Measurements from ENCODE around the gene RASA3. TPM values are rescaled to one million over a fixed set of nuclear protein-coding genes. Genes with fewer than 3 reads are reported as not detected.
"Not testable (repeated sequence)": the region's sequence is repeated elsewhere in the genome, so short reads cannot be mapped to it uniquely, and the experiment has no call there.

RASA3 gene
- total RNA-seq, 1 donor from 2014 or later, result 41.1 TPM

DNA sequence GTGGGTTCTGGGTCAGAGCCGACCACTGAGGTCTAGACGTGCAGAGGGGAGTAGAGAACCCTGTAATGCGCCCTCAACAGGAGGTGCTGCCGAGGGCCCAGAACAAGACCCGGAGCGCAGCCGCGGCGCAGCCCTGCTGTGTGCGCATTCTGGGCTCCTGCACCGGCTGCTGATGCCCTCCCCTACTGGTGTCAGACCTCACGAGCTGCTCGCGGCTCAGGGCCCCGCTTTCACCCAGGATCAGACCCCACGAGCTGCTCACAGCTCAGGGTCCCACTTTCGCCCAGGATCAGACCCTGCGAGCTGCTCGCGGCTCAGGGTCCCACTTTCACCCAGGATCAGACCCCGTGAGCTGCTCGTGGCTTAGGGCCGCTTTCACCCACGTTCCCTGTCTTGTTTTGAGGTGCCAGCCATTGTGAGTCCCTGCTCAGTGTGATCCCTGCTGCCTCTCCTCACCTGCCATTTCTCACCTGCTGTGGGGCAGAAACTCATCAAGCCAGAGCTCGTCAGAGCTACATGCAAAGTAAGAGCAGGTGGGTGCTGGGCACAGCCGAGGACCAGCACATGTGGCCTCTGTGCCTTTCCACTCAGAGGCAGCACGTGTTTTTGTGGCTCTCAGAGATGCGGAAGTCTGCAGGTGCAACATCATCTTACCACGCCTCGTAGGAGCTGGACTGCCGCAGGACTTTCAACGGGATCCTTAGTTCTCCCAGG is 111.5 kb downstream of the RASA3 start:
- Histone ChIP-seq H3K36me3 (ENCODE audit: insufficient read depth, low read length) (peaks cover 31% of the 10 kb centered on the region), H3K27ac (ENCODE audit: low read depth, low read length) (no peak overlapping the region), H3K4me2 (ENCODE audit: low read length) (no peak overlapping the region), H4K20me1 (ENCODE audit: insufficient read depth, low read length) (peaks cover 44% of the 10 kb centered on the region), H2AFZ (ENCODE audit: low read depth, low read length) (no peak overlapping the region), H3K79me2 (ENCODE audit: insufficient read depth, low read length) (peaks cover 27% of the 10 kb centered on the region), H3K4me1 (ENCODE audit: insufficient read depth, low read length) (peaks cover 16% of the 10 kb centered on the region), H3K9me3 (ENCODE audit: insufficient read depth, low read depth, low read length) (no peaks in the 10 kb centered on the region), H3K4me3 (ENCODE audit: insufficient read depth, low read depth, low read length) (no peak overlapping the region), H3K9ac (ENCODE audit: low read length) (no peak overlapping the region), H3K27me3 (ENCODE audit: insufficient read depth, low read length) (no peaks in the 10 kb centered on the region)
- Mint-ChIP-seq H3K9me3 (ENCODE audit: unreplicated experiment) (no peaks in the 10 kb centered on the region), H3K4me3 (ENCODE audit: unreplicated experiment) (no peak overlapping the region), H3K4me1 (ENCODE audit: low read depth, unreplicated experiment) (peaks cover 8% of the 10 kb centered on the region), H3K27me3 (ENCODE audit: low read depth, unreplicated experiment) (no peaks in the 10 kb centered on the region), H3K36me3 (ENCODE audit: low read depth, unreplicated experiment) (peaks cover 30% of the 10 kb centered on the region), H3K27ac (ENCODE audit: unreplicated experiment) (no peak overlapping the region)
- FAIRE-seq, result no peak
- TF ChIP-seq, protein P1, sequence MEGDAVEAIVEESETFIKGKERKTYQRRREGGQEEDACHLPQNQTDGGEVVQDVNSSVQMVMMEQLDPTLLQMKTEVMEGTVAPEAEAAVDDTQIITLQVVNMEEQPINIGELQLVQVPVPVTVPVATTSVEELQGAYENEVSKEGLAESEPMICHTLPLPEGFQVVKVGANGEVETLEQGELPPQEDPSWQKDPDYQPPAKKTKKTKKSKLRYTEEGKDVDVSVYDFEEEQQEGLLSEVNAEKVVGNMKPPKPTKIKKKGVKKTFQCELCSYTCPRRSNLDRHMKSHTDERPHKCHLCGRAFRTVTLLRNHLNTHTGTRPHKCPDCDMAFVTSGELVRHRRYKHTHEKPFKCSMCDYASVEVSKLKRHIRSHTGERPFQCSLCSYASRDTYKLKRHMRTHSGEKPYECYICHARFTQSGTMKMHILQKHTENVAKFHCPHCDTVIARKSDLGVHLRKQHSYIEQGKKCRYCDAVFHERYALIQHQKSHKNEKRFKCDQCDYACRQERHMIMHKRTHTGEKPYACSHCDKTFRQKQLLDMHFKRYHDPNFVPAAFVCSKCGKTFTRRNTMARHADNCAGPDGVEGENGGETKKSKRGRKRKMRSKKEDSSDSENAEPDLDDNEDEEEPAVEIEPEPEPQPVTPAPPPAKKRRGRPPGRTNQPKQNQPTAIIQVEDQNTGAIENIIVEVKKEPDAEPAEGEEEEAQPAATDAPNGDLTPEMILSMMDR (IDR thresholded peaks at IDR 0.05; ENCODE audit: insufficient read depth, low read depth, low read length), result no peak
- TF ChIP-seq EZH2 (IDR thresholded peaks at IDR 0.05; ENCODE audit: insufficient read depth, low read length), result no peak
- no peak for DNase-seq (ENCODE audit: low read depth)

DNA sequence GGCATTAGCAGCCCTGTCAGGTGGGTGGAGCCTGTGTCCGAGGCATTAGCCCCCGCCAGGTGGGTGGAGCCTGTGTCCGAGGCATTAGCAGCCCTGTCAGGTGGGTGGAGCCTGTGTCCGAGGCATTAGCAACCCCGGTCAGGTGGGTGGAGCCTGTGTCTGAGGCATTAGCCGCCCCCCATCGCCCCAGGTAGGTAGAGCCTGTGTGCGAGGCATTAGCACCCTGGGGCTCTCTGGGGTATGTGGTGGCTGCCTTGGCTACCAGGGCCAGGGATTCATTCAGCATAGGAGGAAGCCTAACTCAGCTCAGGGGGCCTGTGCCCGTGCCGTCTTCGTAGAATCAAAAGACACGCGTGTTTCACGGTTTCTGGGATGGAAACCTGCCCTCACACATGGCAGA is 112.3 kb downstream of the RASA3 start:
- not testable (repeated sequence) for H3K27ac ChIP-seq (ENCODE audit: low read depth, low read length); H3K4me1 Mint-ChIP-seq (ENCODE audit: low read depth, unreplicated experiment); H3K9ac ChIP-seq (ENCODE audit: low read length); H2AFZ ChIP-seq (ENCODE audit: low read depth, low read length); H3K4me1 ChIP-seq (ENCODE audit: insufficient read depth, low read length); H3K27me3 Mint-ChIP-seq (ENCODE audit: low read depth, unreplicated experiment); H3K4me3 Mint-ChIP-seq (ENCODE audit: unreplicated experiment); H3K9me3 Mint-ChIP-seq (ENCODE audit: unreplicated experiment); FAIRE-seq; H3K27me3 ChIP-seq (ENCODE audit: insufficient read depth, low read length); H3K9me3 ChIP-seq (ENCODE audit: insufficient read depth, low read depth, low read length); H3K27ac Mint-ChIP-seq (ENCODE audit: unreplicated experiment); H3K4me3 ChIP-seq (ENCODE audit: insufficient read depth, low read depth, low read length); H3K4me2 ChIP-seq (ENCODE audit: low read length); DNase-seq (ENCODE audit: low read depth)
- Histone ChIP-seq H3K36me3 (ENCODE audit: insufficient read depth, low read length) (peaks cover 33% of the 10 kb centered on the region), H3K79me2 (ENCODE audit: insufficient read depth, low read length) (peaks cover 20% of the 10 kb centered on the region), H4K20me1 (ENCODE audit: insufficient read depth, low read length) (peaks cover 36% of the 10 kb centered on the region)
- peaks cover 28% of the 10 kb centered on the region for H3K36me3 Mint-ChIP-seq (ENCODE audit: low read depth, unreplicated experiment)

DNA sequence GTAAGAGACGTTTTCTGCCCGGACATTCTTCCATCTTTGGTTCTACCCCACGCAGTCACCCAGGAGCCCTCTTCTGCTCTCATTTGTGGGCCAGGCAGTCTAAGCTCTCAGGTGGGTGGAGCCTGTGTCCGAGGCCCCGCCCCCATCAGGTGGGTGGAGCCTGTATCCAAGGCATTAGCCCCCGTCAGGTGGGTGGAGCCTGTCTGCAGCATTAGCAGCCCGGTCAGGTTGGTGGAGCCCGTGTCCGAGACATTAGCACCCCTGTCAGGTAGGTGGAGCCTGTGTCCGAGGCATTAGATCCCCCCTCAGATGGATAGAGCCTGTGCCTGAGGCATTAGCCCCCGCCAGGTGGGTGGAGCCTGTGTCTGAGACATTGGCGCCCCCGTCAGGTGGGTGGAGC is 113.1 kb downstream of the RASA3 start:
- peaks cover 29% of the 10 kb centered on the region for H4K20me1 ChIP-seq (ENCODE audit: insufficient read depth, low read length)
- H3K4me1 Mint-ChIP-seq (ENCODE audit: low read depth, unreplicated experiment), result peaks cover 2% of the 10 kb centered on the region
- no peak overlapping the region for H3K4me2 ChIP-seq (ENCODE audit: low read length)
- no peaks in the 10 kb centered on the region for H3K9me3 Mint-ChIP-seq (ENCODE audit: unreplicated experiment)
- no peak overlapping the region for H3K4me3 Mint-ChIP-seq (ENCODE audit: unreplicated experiment)
- no peak overlapping the region for H3K27ac ChIP-seq (ENCODE audit: low read depth, low read length)
- H3K4me3 ChIP-seq (ENCODE audit: insufficient read depth, low read depth, low read length), result no peak overlapping the region
- no peaks in the 10 kb centered on the region for H3K27me3 Mint-ChIP-seq (ENCODE audit: low read depth, unreplicated experiment)
- no peaks in the 10 kb centered on the region for H3K27me3 ChIP-seq (ENCODE audit: insufficient read depth, low read length)
- H3K9ac ChIP-seq (ENCODE audit: low read length), result no peak overlapping the region
- no peak for TF ChIP-seq EZH2 (IDR thresholded peaks at IDR 0.05; ENCODE audit: insufficient read depth, low read length)
- TF ChIP-seq, protein P1 (IDR thresholded peaks at IDR 0.05; ENCODE audit: insufficient read depth, low read depth, low read length), result no peak
- H3K27ac Mint-ChIP-seq (ENCODE audit: unreplicated experiment), result no peak overlapping the region
- no peak overlapping the region for H2AFZ ChIP-seq (ENCODE audit: low read depth, low read length)
- peaks cover 29% of the 10 kb centered on the region for H3K36me3 Mint-ChIP-seq (ENCODE audit: low read depth, unreplicated experiment)
- peaks cover 8% of the 10 kb centered on the region for H3K4me1 ChIP-seq (ENCODE audit: insufficient read depth, low read length)
- H3K9me3 ChIP-seq (ENCODE audit: insufficient read depth, low read depth, low read length), result no peaks in the 10 kb centered on the region
- H3K36me3 ChIP-seq (ENCODE audit: insufficient read depth, low read length), result peaks cover 31% of the 10 kb centered on the region
- DNase-seq (ENCODE audit: low read depth) (no peak), FAIRE-seq (no peak)
- peaks cover 13% of the 10 kb centered on the region for H3K79me2 ChIP-seq (ENCODE audit: insufficient read depth, low read length)

Measured in astrocyte (in vitro differentiated cells and primary cell).